ENCODE results near the gene ADK. TPM values are rescaled to one million over a fixed set of nuclear protein-coding genes. Genes with fewer than 3 reads are reported as not detected.

Gene ADK
- total RNA-seq, 1 experiment from 2014 or later = 26.8 TPM

GRCh38 chr10:74151879-74152722 lies 1.1 kb downstream of the ADK start:
- Histone ChIP-seq H2BK15ac (ENCODE audit: low read depth, low read length) (no peak overlapping the region), H2AK5ac (ENCODE audit: insufficient read length, low read length) (no peak overlapping the region), H3K4ac (ENCODE audit: low read depth, low read length) (no peak overlapping the region), H2BK5ac (ENCODE audit: insufficient read length, low read length) (no peak overlapping the region), H3K18ac (ENCODE audit: insufficient read length, low read depth, low read length) (no peak overlapping the region), H4K91ac (ENCODE audit: insufficient read length, low read depth, low read length) (no peak overlapping the region), H3K14ac (ENCODE audit: insufficient read depth, low read length) (peak overlapping the region; percentile 84; the same call in 1 of the 2 replicates), H3K79me2 (ENCODE audit: insufficient read depth, low read length) (peaks cover 13% of the 10 kb centered on the region; the same call in 1 of the 2 replicates), H3K4me2 (ENCODE audit: insufficient read depth, insufficient read length, low read length) (peak overlapping the region; percentile 64), H3K27me3 (ENCODE audit: insufficient read depth, low read length) (no peaks in the 10 kb centered on the region), H3K9me3 (ENCODE audit: control insufficient read depth, low read depth, low read length) (no peaks in the 10 kb centered on the region), H4K20me1 (ENCODE audit: control insufficient read depth, insufficient read depth, insufficient read length) (no peaks in the 10 kb centered on the region), H3K4me1 (ENCODE audit: insufficient read depth, low read length) (0 out of 2 replicates have a peak, but pooled peaks cover 2% of the 10 kb centered on the region), H3K79me1 (ENCODE audit: insufficient read depth, low read depth, low read length, poor library complexity, severe bottlenecking) (peaks cover 8% of the 10 kb centered on the region), H3K23me2 (ENCODE audit: insufficient read length, low read depth, low read length, poor library complexity, severe bottlenecking) (no peaks in the 10 kb centered on the region), H3K27ac (ENCODE audit: insufficient read length, low read depth, low read length) (no peak overlapping the region), H2BK120ac (ENCODE audit: low read depth, low read length, poor library complexity, severe bottlenecking) (no peak overlapping the region), H3K56ac (ENCODE audit: insufficient read length, low read depth, low read length) (no peak overlapping the region), H2AFZ (ENCODE audit: low read length) (no peak overlapping the region), H3K9ac (ENCODE audit: extremely low read depth, insufficient read length, low read length) (peak overlapping the region; percentile 83), H3K23ac (ENCODE audit: insufficient read length, low read depth, low read length) (no peak overlapping the region), H3T11ph (ENCODE audit: low read length) (no peak overlapping the region), H2BK20ac (ENCODE audit: low read depth, low read length, poor library complexity, severe bottlenecking) (no peak overlapping the region), H4K8ac (replicated peaks; ENCODE audit: insufficient read length, low read depth, low read length) (no peak overlapping the region), H4K5ac (ENCODE audit: insufficient read length, low read depth, low read length) (no peak overlapping the region), H2BK12ac (ENCODE audit: insufficient read length, low read depth, low read length) (no peak overlapping the region)
- peaks cover 3 to 10% (median 5%) of the 10 kb centered on the region in 3 experiments; a peak in 5 of 7 replicates for H3K36me3 Mint-ChIP-seq (ENCODE audit: insufficient read depth in 1 of 3, low read depth in 3 of 3)
- H3K27me3 Mint-ChIP-seq (ENCODE audit: low read depth) = no peaks in the 10 kb centered on the region
- H3K4me3 Mint-ChIP-seq = peak overlapping the region in 1 of 2 experiments; percentile 7; a peak in 1 of 5 replicates
- H3K27ac Mint-ChIP-seq = peak overlapping the region in 2 of 3 experiments; percentile 78 to 92; a peak in 3 of 7 replicates
- no CpG with 5 or more reads among the region's 5 CpGs for WGBS (ENCODE audit: extremely low coverage, insufficient read length, low lambda C conversion rate)
- H3K9me3 Mint-ChIP-seq = no peaks in the 10 kb centered on the region
- DNase-seq = no peak
- TF ChIP-seq CTCF (conservative IDR thresholded peaks at IDR 0.05) = no peak
- peaks cover 15 to 17% of the 10 kb centered on the region in 2 experiments for H3K4me1 Mint-ChIP-seq
